Measurements from ENCODE around the gene DAPK1.
"Not testable (repeated sequence)": the region's sequence is repeated elsewhere in the genome, so short reads cannot be mapped to it uniquely, and the experiment has no call there.

Gene DAPK1

GRCh38 chr9:87498811-87499360, 1.2 kb downstream of the DAPK1 start:
- no peak for FAIRE-seq

GRCh38 chr9:87499424-87500017, 1.9 kb downstream of the DAPK1 start:
- FAIRE-seq = no peak

- FAIRE-seq = no peak
Observed at GRCh38 chr9:87500491-87501270, 3.0 kb downstream of the DAPK1 start.

- not testable (repeated sequence) for FAIRE-seq
Observed at GRCh38 chr9:87501271-87501656, 3.6 kb downstream of the DAPK1 start.

GRCh38 chr9:87501806-87502205, 4.1 kb downstream of the DAPK1 start:
- no peak for FAIRE-seq

GRCh38 chr9:87502391-87503221, 4.9 kb downstream of the DAPK1 start:
- FAIRE-seq = no peak

GRCh38 chr9:87503430-87503829, 5.8 kb downstream of the DAPK1 start:
- FAIRE-seq = no peak

GRCh38 chr9:87503927-87504326, 6.3 kb downstream of the DAPK1 start:
- no peak for FAIRE-seq

- no peak for FAIRE-seq
Observed at GRCh38 chr9:87504938-87505337, 7.3 kb downstream of the DAPK1 start.

- FAIRE-seq = no peak
Observed at GRCh38 chr9:87505869-87506678, 8.4 kb downstream of the DAPK1 start.

GRCh38 chr9:87507576-87507975, 9.9 kb downstream of the DAPK1 start:
- FAIRE-seq = no peak

- FAIRE-seq = no peak
Observed at GRCh38 chr9:87510252-87510683, 12.6 kb downstream of the DAPK1 start.

- FAIRE-seq = no peak
Observed at GRCh38 chr9:87512311-87512710, 14.6 kb downstream of the DAPK1 start.

GRCh38 chr9:87513161-87513560, 15.5 kb downstream of the DAPK1 start:
- no peak for FAIRE-seq

- FAIRE-seq = no peak
Observed at GRCh38 chr9:87513880-87514535, 16.3 kb downstream of the DAPK1 start.

GRCh38 chr9:87515006-87515405, 17.3 kb downstream of the DAPK1 start:
- no peak for FAIRE-seq

- FAIRE-seq = no peak
Observed at GRCh38 chr9:87515588-87516221, 18.0 kb downstream of the DAPK1 start.

- FAIRE-seq = no peak
Observed at GRCh38 chr9:87516222-87516925, 18.7 kb downstream of the DAPK1 start.

- FAIRE-seq = no peak
Observed at GRCh38 chr9:87516926-87517290, 19.2 kb downstream of the DAPK1 start.

- FAIRE-seq = no peak
Observed at GRCh38 chr9:87517732-87518131, 20.1 kb downstream of the DAPK1 start.

All from TTC549 (cell line).